Neural cell (in vitro differentiated cells): Measurements from ENCODE around the gene TTC17. TPM values are rescaled to one million over a fixed set of nuclear protein-coding genes. Genes with fewer than 3 reads are reported as not detected.

Experiments used
- H2AFZ ChIP-seq: fragments of 200-600, 300-800 bp; sonication (generic), shearing (Covaris generic); 2 replicates; pipeline ENCODE4 v1.6.0; 2014; ENCODE audit warnings: low read depth, mild to moderate bottlenecking, antibody characterized with exemption, low read length, moderate library complexity
- H3F3A ChIP-seq: fragments of 200-600 bp; shearing (Covaris generic); 2 replicates; pipeline ENCODE4 v1.6.1; 2016; ENCODE audit warnings: mild to moderate bottlenecking, moderate library complexity, mixed read lengths, antibody characterized with exemption, low read length; ENCODE audit not compliant: insufficient read depth, poor library complexity, severe bottlenecking
- H3K27ac ChIP-seq: fragments of 200-600, 300-800 bp; sonication (generic), shearing (Covaris generic); 2 replicates; pipeline ENCODE4 v1.5.1; 2014; ENCODE audit warnings: mild to moderate bottlenecking, low read length, moderate library complexity
- H3K27me3 ChIP-seq: fragments of 300-800, 200-600 bp; sonication (generic), shearing (Covaris generic); 2 replicates; pipeline ENCODE4 v1.6.0; 2014; ENCODE audit warnings: mild to moderate bottlenecking, low read depth, low read length, moderate library complexity; ENCODE audit not compliant: insufficient read depth
- H3K36me3 ChIP-seq: fragments of 300-800, 200-600 bp; sonication (generic), shearing (Covaris generic); 2 replicates; pipeline ENCODE4 v1.5.1; 2014; ENCODE audit warnings: mild to moderate bottlenecking, antibody characterized with exemption, low read length, moderate library complexity; ENCODE audit not compliant: insufficient read depth
- H3K4me2 ChIP-seq: fragments of 300-800, 200-600 bp; sonication (generic), shearing (Covaris generic); 2 replicates; pipeline ENCODE4 v1.6.0; 2014; ENCODE audit warnings: mild to moderate bottlenecking, low read length
- H3K4me3 ChIP-seq: fragments of 300-800, 200-600 bp; sonication (generic), shearing (Covaris generic); 2 replicates; pipeline ENCODE4 v1.5.1; 2014; ENCODE audit warnings: mild to moderate bottlenecking, low read length, moderate library complexity
- H3K79me2 ChIP-seq: fragments of 200-600 bp; shearing (Covaris generic); replicated peaks from 2 replicates; pipeline ENCODE4 v1.6.0; 2014; ENCODE audit warnings: mild to moderate bottlenecking, low read length, moderate library complexity; ENCODE audit not compliant: insufficient read depth
- H3K9ac ChIP-seq: fragments of 300-800, 200-600 bp; sonication (generic), shearing (Covaris generic); 2 replicates; pipeline ENCODE4 v1.6.1; 2016; ENCODE audit warnings: mild to moderate bottlenecking, low read length, mixed read lengths
- H3K9me2 ChIP-seq: fragments of 200-600 bp; shearing (Covaris generic); 2 replicates; pipeline ENCODE4 v1.6.1; 2016; ENCODE audit warnings: mild to moderate bottlenecking, low read length, mixed read lengths; ENCODE audit not compliant: insufficient read depth
- H3K9me3 ChIP-seq: fragments of 200-600, 300-800 bp; sonication (generic), shearing (Covaris generic); 2 replicates; pipeline ENCODE4 v1.6.1; 2016; ENCODE audit warnings: mild to moderate bottlenecking, mixed run types, low read length, moderate library complexity, mixed read lengths
- H4K20me1 ChIP-seq: fragments of 200-600 bp; shearing (Covaris generic); 2 replicates; pipeline ENCODE4 v1.6.1; 2016; ENCODE audit warnings: mild to moderate bottlenecking, mixed run types; ENCODE audit not compliant: insufficient read depth
- CTCF ChIP-seq: fragments of 450-650 bp; IDR thresholded peaks from 2 replicates; pipeline ENCODE4 v1.5.1; 2014; ENCODE audit warnings: antibody characterized with exemption, mild to moderate bottlenecking, moderate library complexity; ENCODE audit not compliant: poor library complexity, severe bottlenecking
- EP300 ChIP-seq: fragments of 450-650 bp; conservative IDR thresholded peaks from 2 replicates; pipeline ENCODE4 v1.6.1; 2014; ENCODE audit warnings: antibody characterized with exemption, mild to moderate bottlenecking, moderate library complexity; ENCODE audit not compliant: poor library complexity, severe bottlenecking
- EZH2 ChIP-seq: fragments of 200-600, 300-800 bp; shearing (Covaris generic), sonication (generic); IDR thresholded peaks from 2 replicates; pipeline ENCODE4 v1.6.1; 2014; ENCODE audit warnings: antibody characterized with exemption, low read length, borderline replicate concordance, mild to moderate bottlenecking; ENCODE audit not compliant: insufficient read depth, poor library complexity, severe bottlenecking
- MXI1 ChIP-seq: fragments of 450-650 bp; conservative IDR thresholded peaks from 2 replicates; pipeline ENCODE4 v1.6.1; 2014; ENCODE audit warnings: antibody characterized with exemption, mild to moderate bottlenecking; ENCODE audit not compliant: poor library complexity, severe bottlenecking
- POLR2AphosphoS5 ChIP-seq: IDR thresholded peaks from 2 replicates; pipeline ENCODE4 v1.6.1; 2012
- RAD21 ChIP-seq: fragments of 450-650 bp; conservative IDR thresholded peaks from 2 replicates; pipeline ENCODE4 v1.6.1; 2014; ENCODE audit warnings: antibody characterized with exemption, mild to moderate bottlenecking, moderate library complexity
- SMC3 ChIP-seq: fragments of 450-650 bp; conservative IDR thresholded peaks from 2 replicates; pipeline ENCODE4 v1.6.1; 2014; ENCODE audit warnings: antibody characterized with exemption, mild to moderate bottlenecking, moderate library complexity; ENCODE audit not compliant: poor library complexity
- TAF1 ChIP-seq: IDR thresholded peaks from 2 replicates; pipeline ENCODE4 v1.6.1; 2012; ENCODE audit warnings: low read depth
- polyA plus RNA-seq: library from polyadenylated mRNA; depleted of rRNA; stranded (reverse); fragments of >200 nt; gene quantifications from 2 replicates; pipeline ENCODE4 v1.2.3, GENCODE V29; 2014
- TF ChIP-seq, protein P1 (sequence below): IDR thresholded peaks from 2 replicates; pipeline ENCODE4 v1.6.1; 2012; ENCODE audit warnings: borderline replicate concordance

The TTC17 gene
- polyA plus RNA-seq, 1 donor from 2014 or later: 122 TPM

GRCh38 chr11:43443811-43444210 lies 85.1 kb downstream of the TTC17 start:
- Histone ChIP-seq H3K9ac (no peak overlapping the region), H3K4me3 (no peak overlapping the region), H3K27ac (no peak overlapping the region), H3K9me3 (no peaks in the 10 kb centered on the region), H3K4me2 (no peak overlapping the region), H3K36me3 (peaks cover 15% of the 10 kb centered on the region), H3K27me3 (no peaks in the 10 kb centered on the region), H3K9me2 (no peaks in the 10 kb centered on the region), H3K79me2 (no peaks in the 10 kb centered on the region), H4K20me1 (no peaks in the 10 kb centered on the region), H3F3A (no peaks in the 10 kb centered on the region), H2AFZ (no peak overlapping the region)
- no peak for TF ChIP-seq TAF1
- no peak for TF ChIP-seq CTCF
- no peak for TF ChIP-seq EZH2
- TF ChIP-seq RAD21: no peak
- no peak for TF ChIP-seq POLR2AphosphoS5
- no peak for TF ChIP-seq MXI1
- TF ChIP-seq, protein P1, sequence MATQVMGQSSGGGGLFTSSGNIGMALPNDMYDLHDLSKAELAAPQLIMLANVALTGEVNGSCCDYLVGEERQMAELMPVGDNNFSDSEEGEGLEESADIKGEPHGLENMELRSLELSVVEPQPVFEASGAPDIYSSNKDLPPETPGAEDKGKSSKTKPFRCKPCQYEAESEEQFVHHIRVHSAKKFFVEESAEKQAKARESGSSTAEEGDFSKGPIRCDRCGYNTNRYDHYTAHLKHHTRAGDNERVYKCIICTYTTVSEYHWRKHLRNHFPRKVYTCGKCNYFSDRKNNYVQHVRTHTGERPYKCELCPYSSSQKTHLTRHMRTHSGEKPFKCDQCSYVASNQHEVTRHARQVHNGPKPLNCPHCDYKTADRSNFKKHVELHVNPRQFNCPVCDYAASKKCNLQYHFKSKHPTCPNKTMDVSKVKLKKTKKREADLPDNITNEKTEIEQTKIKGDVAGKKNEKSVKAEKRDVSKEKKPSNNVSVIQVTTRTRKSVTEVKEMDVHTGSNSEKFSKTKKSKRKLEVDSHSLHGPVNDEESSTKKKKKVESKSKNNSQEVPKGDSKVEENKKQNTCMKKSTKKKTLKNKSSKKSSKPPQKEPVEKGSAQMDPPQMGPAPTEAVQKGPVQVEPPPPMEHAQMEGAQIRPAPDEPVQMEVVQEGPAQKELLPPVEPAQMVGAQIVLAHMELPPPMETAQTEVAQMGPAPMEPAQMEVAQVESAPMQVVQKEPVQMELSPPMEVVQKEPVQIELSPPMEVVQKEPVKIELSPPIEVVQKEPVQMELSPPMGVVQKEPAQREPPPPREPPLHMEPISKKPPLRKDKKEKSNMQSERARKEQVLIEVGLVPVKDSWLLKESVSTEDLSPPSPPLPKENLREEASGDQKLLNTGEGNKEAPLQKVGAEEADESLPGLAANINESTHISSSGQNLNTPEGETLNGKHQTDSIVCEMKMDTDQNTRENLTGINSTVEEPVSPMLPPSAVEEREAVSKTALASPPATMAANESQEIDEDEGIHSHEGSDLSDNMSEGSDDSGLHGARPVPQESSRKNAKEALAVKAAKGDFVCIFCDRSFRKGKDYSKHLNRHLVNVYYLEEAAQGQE: no peak
- no peak for TF ChIP-seq SMC3
- no peak for TF ChIP-seq EP300

DNA sequence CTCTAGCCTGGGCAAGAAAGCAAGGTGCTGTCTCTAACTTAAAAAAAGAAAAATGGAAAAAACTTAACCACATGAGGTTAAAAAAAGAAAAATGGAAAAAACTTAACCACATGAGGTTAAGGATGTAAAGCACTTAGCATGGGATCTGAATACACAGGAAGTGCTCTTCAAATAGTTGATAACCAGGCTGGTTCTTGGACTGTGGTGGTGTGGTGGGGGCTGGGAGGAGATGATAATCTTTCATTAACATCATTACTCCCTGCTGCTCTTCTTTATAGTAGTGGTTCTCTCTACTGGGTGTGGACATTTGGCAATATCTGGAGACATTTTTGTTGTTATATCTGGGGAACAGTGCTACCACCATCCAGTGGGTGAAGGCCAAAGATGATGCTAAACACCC lies 88.4 kb downstream of the TTC17 start:
- H3K4me3 ChIP-seq: no peak overlapping the region
- no peak overlapping the region for H3K4me2 ChIP-seq
- no peaks in the 10 kb centered on the region for H3K9me3 ChIP-seq
- H3K27ac ChIP-seq: no peak overlapping the region
- TF ChIP-seq, protein P1: no peak
- TF ChIP-seq EP300 (no peak), TAF1 (no peak), SMC3 (no peak), RAD21 (no peak), MXI1 (no peak), CTCF (no peak), POLR2AphosphoS5 (no peak)
- no peaks in the 10 kb centered on the region for H3K27me3 ChIP-seq
- H3K79me2 ChIP-seq: no peaks in the 10 kb centered on the region
- no peak overlapping the region for H2AFZ ChIP-seq
- no peak overlapping the region for H3K9ac ChIP-seq
- H3K9me2 ChIP-seq: no peaks in the 10 kb centered on the region
- H3F3A ChIP-seq: no peaks in the 10 kb centered on the region
- H3K36me3 ChIP-seq: peaks cover 19% of the 10 kb centered on the region
- no peaks in the 10 kb centered on the region for H4K20me1 ChIP-seq
